ENCODE results near the gene CNGA2.
A peak's percentile ranks its signal among the peaks of the same experiment; 100 is the strongest.

The CNGA2 gene

DNA sequence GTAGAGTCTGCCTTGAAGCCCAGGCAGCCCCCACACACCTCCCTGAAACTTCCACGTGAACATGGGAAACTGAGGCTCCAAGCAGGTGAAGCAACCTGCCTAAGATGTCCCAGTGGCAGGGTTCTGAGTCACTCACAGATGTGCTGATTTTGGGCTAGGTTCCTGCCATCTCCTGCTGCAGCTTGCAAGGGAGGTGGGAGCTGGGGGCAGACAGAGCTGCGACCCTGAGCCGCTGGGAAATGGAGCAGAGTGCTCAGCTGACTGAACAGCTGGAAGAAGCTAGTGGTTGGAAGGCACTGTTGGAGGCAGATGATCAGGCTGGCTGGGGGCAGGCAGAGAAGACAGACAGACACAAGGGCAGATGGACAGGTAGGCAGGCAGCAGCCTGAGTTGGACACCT lies 22.3 kb upstream of the CNGA2 start:
- Histone ChIP-seq H3K4me3 (ENCODE audit: low read depth, low read length) (no peak overlapping the region), H3K36me3 (replicated peaks) (no peaks in the 10 kb centered on the region), H3K27ac (no peak overlapping the region), H3K27me3 (replicated peaks) (no peaks in the 10 kb centered on the region)
- TF ChIP-seq, protein P1, sequence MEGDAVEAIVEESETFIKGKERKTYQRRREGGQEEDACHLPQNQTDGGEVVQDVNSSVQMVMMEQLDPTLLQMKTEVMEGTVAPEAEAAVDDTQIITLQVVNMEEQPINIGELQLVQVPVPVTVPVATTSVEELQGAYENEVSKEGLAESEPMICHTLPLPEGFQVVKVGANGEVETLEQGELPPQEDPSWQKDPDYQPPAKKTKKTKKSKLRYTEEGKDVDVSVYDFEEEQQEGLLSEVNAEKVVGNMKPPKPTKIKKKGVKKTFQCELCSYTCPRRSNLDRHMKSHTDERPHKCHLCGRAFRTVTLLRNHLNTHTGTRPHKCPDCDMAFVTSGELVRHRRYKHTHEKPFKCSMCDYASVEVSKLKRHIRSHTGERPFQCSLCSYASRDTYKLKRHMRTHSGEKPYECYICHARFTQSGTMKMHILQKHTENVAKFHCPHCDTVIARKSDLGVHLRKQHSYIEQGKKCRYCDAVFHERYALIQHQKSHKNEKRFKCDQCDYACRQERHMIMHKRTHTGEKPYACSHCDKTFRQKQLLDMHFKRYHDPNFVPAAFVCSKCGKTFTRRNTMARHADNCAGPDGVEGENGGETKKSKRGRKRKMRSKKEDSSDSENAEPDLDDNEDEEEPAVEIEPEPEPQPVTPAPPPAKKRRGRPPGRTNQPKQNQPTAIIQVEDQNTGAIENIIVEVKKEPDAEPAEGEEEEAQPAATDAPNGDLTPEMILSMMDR (IDR thresholded peaks at IDR 0.05; ENCODE audit: low read depth, low read length, missing control alignments): no peak
- no peak for DNase-seq
- in situ Hi-C loops (cut with HindIII; ENCODE audit: low pct_ligation_motif_present, low sequenced_read_pairs): no loop called here

DNA sequence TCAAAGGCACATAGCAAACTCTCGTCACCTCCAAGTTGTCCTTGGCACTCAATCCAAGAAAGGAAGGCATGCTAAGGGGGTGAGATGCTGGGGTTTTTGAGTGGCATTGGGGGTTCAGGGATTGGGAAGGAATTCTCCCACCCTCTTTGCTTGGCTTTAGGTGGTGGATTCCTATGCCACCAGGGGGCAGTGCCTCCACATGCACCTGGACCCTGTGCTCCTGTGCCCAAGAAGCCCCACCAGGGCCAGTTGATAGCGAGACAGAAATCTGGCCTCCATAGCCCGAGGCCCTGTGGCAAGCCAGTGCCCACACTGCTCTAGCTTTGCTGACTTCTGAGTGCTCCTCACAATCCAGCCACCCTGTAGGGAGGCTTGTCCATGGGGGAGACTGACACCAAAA lies 20.7 kb upstream of the CNGA2 start:
- DNase-seq: peak; percentile 13
- Histone ChIP-seq H3K27ac (no peak overlapping the region), H3K4me3 (ENCODE audit: low read depth, low read length) (no peak overlapping the region), H3K36me3 (replicated peaks) (no peaks in the 10 kb centered on the region), H3K27me3 (replicated peaks) (no peaks in the 10 kb centered on the region)
- TF ChIP-seq, protein P1 (IDR thresholded peaks at IDR 0.05; ENCODE audit: low read depth, low read length, missing control alignments): peak; percentile 59
- in situ Hi-C loops (cut with HindIII; ENCODE audit: low pct_ligation_motif_present, low sequenced_read_pairs): no loop called here

DNA sequence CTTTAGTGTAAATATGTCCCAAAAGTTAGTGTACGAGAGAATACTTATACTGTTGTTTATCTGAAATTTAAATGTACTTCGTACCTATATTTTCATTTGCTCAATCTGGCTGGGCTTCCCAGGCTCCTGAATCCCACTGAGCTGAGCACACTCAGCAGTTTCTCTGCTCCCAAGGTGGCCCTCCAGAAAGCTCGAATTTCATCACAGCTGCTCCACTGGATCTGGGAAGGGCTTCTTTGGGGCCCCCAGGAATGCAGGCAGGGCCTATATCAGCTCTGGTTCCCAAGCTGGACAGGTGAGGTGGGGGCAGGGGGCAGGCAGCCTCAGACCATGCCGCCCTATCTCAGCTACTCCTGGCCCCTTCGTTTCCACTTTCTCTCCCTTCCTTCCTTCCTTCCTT lies 20.2 kb upstream of the CNGA2 start:
- in situ Hi-C loops (cut with HindIII; ENCODE audit: low pct_ligation_motif_present, low sequenced_read_pairs): no loop called here
- no peak for DNase-seq
- no peaks in the 10 kb centered on the region for H3K27me3 ChIP-seq (replicated peaks)
- no peak overlapping the region for H3K27ac ChIP-seq
- TF ChIP-seq, protein P1 (IDR thresholded peaks at IDR 0.05; ENCODE audit: low read depth, low read length, missing control alignments): no peak
- no peaks in the 10 kb centered on the region for H3K36me3 ChIP-seq (replicated peaks)
- H3K4me3 ChIP-seq (ENCODE audit: low read depth, low read length): no peak overlapping the region

DNA sequence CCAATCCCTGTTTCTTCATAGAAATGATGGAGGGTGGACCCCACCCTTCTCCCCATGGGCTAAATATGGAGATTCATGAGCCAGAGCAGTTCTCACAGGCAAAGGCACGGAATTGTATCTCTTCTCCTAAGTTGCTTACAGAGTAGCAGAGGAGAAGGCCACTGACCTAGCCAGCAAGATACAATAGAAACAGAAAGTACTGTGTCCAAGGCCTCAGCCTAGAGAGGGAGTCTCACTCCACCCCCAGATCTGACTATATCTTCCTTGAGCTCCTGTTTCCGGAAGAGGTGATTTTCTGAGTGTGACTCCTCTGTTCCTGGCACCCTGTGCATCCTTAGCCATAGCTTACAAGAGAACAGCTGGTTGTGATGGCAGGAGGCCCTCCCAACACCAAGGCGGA lies 18.8 kb upstream of the CNGA2 start, which contains the start of gene FATE1:
Gene FATE1, plus strand, starts transcription at position 284 of the 400 bp plus-strand sequence. Its CDS starts 85 bp downstream, at position 369.
- in situ Hi-C loops (cut with HindIII; ENCODE audit: low pct_ligation_motif_present, low sequenced_read_pairs): no loop called here

DNA sequence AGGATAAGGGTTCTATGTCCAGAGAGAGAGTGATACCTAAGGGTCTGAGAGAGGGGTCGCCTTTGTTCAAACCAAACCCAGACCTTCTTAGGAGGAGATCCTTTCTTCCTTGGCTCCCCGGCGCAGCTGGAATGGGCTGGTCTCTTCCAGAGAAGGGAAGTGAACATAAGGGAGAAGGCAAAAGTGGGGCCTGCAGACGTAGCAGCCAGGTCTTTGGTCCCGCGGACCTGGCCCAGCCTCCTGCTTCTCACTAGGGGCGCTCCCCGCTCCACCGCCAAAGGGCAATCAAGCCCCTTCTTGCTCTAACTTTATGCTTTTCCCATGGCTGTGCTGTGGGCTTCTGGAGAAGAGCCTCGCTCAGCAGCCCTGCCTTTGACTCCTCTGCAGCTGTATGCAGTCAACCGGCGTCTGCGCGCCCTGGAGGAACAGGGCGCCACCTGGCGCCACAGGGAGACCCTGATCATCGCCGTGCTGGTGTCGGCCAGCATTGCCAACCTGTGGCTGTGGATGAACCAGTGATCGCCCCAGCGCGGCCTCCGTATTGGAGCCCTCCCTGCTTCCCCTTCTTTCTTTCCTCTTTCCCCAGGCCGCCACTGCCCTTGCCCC lies 12.2 kb upstream of the CNGA2 start:
- in situ Hi-C loops (cut with HindIII; ENCODE audit: low pct_ligation_motif_present, low sequenced_read_pairs): no loop called here

More for the DNA sequence above, 18.8 kb upstream of the CNGA2 start, which contains the start of gene FATE1:
- no peaks in the 10 kb centered on the region for H3K27me3 ChIP-seq (replicated peaks)
- DNase-seq: no peak
- no peak within 1 kb of the TSS for H3K27ac ChIP-seq
- no peaks in the 10 kb centered on the region for H3K36me3 ChIP-seq (replicated peaks)
- no peak within 1 kb of the TSS for H3K4me3 ChIP-seq (ENCODE audit: low read depth, low read length)
- TF ChIP-seq, protein P1 (IDR thresholded peaks at IDR 0.05; ENCODE audit: low read depth, low read length, missing control alignments): no peak

More for the DNA sequence above, 12.2 kb upstream of the CNGA2 start:
- TF ChIP-seq, protein P1 (IDR thresholded peaks at IDR 0.05; ENCODE audit: low read depth, low read length, missing control alignments): peak; percentile 48
- DNase-seq: no peak
- H3K36me3 ChIP-seq (replicated peaks): no peaks in the 10 kb centered on the region
- no peak overlapping the region for H3K27ac ChIP-seq
- H3K27me3 ChIP-seq (replicated peaks): no peaks in the 10 kb centered on the region
- no peak overlapping the region for H3K4me3 ChIP-seq (ENCODE audit: low read depth, low read length)

All from brain microvascular endothelial cell (primary cell).